HG02970 (cell line): ENCODE measurements around the gene HNRNPDL.
A peak's percentile ranks its signal among the peaks of the same experiment; 100 is the strongest.
"Not testable (repeated sequence)": the region's sequence is repeated elsewhere in the genome, so short reads cannot be mapped to it uniquely, and the experiment has no call there.

Source experiments
- ATAC-seq: cut with Tn5 transposase; IDR thresholded peaks from one replicate; pipeline ENCODE4 v1.9.1; 2021; ENCODE audit warnings: mild to moderate bottlenecking, moderate library complexity, moderate number of reproducible peaks; ENCODE audit not compliant: unreplicated experiment, low FRiP score

Gene HNRNPDL

GRCh38 chr4:82434949-82435348 lies 4.7 kb upstream of the HNRNPDL start:
- ATAC-seq = no peak

- ATAC-seq = no peak
Observed at GRCh38 chr4:82433791-82434190, 3.5 kb upstream of the HNRNPDL start.

DNA sequence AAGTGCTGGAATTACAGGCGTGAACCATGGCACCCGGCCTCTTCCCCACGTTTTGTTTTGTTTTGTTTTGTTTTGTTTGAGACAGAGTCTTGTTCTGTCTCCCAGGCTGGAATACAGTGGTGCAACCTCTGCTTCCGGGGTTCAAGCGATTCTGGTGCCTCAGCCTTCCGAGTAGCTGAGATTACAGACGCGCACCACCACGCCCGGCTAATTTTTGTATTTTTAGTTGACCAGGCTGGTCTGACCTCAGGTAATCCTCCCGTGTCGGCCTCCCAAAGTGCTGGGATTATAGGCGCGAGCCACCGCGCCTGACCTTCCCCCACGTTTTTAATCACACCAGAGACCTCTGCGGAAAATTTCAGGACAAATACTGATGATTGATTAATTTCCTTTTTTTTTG lies 2.3 kb upstream of the HNRNPDL start:
- ATAC-seq = no peak

- no peak for ATAC-seq
Observed at GRCh38 chr4:82431831-82432230, 1.6 kb upstream of the HNRNPDL start.

DNA sequence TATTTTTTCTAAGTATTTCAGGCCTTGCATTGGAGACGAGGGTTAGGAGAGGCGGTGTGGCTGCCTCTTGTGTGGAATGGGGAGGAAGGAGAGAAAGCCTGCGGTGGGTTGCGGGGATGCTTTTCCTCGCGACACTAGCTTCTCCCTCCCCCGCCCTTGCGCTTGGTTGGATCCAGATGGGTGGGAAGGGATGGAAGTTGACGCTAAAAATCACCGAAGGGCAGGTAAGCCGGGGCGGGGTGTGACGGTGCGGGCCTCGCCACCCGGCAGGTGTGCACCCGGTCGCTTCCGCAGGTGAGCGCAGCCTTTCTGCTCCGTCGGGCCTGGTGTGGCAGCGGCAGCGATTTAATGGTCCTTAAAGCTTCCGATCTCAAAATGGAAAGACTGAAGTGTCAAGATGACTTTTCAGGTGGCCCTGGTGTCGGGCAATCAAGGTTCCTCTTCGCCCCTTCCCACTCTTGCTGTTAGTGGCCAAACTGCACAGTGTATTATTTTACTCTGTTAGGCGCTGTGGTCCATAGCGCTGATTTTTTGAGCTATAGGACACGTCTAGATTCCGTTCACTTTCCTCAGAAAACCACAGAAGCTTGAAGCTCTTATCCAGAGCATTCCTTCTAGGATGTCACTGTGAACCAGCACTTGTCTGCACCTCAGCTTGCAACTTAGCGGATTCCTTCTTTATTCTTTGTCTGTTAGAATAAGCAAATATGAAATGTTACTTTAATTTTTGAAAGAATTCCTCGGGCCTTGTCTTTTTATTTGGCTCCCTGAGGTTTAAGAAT lies 893 bp upstream of the HNRNPDL start:
- no peak for ATAC-seq

DNA sequence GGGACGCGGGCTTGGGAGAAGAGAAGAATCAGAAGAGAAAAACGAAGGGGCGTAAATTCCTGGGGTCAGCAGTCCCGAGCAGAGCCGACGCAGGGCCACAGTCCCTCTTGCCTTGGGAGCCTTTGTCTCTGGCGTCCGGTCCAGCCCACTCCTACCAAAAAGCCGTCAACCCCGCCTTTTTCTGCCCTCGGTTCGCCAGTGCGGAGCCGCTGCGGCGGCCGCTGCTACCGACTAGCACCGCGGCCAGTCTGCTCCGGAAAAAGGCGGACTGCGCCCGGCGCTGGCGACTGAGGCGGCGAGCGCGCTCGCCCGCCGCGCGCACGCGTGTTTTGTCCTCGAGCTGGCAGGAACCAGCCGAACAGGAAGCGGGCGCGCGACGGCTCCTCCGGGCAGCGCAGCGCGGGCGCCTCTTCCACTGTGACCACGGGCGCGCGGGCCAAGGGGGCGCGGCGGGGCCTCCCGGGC lies 502 bp downstream of the HNRNPDL start:
- ATAC-seq = no peak

- ATAC-seq = peak; percentile 72
Observed at GRCh38 chr4:82428969-82429727, 1.1 kb downstream of the HNRNPDL start.

DNA sequence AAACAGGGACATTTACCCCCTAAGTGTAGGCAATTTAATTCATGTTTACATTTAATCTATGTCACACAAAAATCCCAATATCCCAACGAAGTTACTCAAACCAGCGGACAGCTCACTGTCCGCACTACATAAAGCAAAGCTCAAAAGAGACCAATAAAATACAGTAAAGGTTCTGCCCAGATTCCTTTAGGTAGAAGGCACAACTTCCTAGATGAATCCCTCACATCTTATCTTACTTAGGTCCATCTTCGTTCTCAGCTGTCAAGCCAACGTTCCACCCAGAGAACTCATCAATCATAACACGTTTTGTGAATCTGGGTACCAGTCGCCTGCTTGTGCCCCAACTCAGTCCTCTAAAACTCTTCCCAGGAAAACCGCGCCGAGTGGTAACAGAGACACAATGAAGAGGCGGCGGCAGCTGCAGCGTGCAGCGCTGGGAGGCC lies 1.7 kb downstream of the HNRNPDL start:
- ATAC-seq = no peak

DNA sequence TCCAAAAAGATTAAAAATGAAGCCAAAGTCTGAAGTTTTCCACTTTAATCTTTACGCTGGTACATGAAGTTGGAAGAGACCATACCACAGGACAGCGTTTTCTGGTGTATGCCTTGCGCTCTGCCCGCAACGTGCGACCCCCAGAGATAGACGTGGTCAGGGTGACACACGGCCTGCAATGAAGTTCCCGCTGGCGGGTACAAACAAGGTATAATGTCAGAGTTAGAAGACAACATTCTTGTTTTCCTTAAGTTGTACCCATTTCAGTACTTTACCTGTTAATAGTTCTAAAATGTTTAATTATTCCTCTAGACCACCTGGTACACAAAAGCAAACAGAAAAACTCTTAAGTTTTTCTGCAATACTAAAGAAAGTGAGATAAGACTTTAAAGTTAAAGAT lies 4.8 kb downstream of the HNRNPDL start:
- ATAC-seq = no peak

- no peak for ATAC-seq
Observed at GRCh38 chr4:82423245-82424054, 6.8 kb downstream of the HNRNPDL start.

GRCh38 chr4:82422616-82423015 lies 7.6 kb downstream of the HNRNPDL start:
- ATAC-seq = no peak

GRCh38 chr4:82421796-82422560 lies 8.3 kb downstream of the HNRNPDL start:
- no peak for ATAC-seq

GRCh38 chr4:82419451-82419850 lies 10.8 kb downstream of the HNRNPDL start:
- ATAC-seq = no peak

DNA sequence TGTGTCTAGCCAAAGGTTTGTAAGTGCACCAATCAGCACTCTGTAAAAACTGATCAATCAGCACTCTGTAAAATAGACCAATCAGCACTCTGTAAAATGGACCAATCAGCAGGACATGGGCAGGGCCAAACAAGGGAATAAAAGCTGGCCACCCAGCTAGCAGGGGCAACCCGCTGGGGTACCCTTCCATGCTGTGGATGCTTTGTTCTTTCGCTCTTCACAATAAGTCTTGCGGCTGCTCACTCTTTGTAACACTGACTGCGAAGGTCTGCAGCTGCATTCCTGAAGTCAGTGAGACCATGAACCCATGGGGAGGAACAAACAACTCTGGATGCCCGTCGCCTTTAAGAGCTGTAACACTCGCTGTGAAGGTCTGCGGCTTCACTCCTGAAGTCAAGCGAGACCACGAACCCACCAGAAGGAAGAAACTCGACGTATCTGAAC lies 14.3 kb downstream of the HNRNPDL start:
- ATAC-seq = no peak

GRCh38 chr4:82415061-82415460 lies 15.2 kb downstream of the HNRNPDL start:
- not testable (repeated sequence) for ATAC-seq

- no peak for ATAC-seq
Observed at GRCh38 chr4:82403725-82404124, 26.5 kb downstream of the HNRNPDL start.

- no peak for ATAC-seq
Observed at GRCh38 chr4:82402196-82402775, 28.0 kb downstream of the HNRNPDL start.

- no peak for ATAC-seq
Observed at GRCh38 chr4:82401600-82401999, 28.7 kb downstream of the HNRNPDL start.

GRCh38 chr4:82398263-82398662 lies 32.0 kb downstream of the HNRNPDL start:
- no peak for ATAC-seq

GRCh38 chr4:82397527-82397926 lies 32.7 kb downstream of the HNRNPDL start:
- no peak for ATAC-seq
